ENCODE data around the gene CAMK2G.
A peak's percentile ranks its signal among the peaks of the same experiment; 100 is the strongest.

The CAMK2G gene

GRCh38 chr10:73879296-73880173 lies 5.2 kb upstream of the CAMK2G start:
- peak; percentile 75 to 89 (median 86) for DNase-seq

GRCh38 chr10:73878365-73878764 lies 4.0 kb upstream of the CAMK2G start:
- DNase-seq: no peak

GRCh38 chr10:73877533-73878160 lies 3.3 kb upstream of the CAMK2G start:
- DNase-seq: no peak

GRCh38 chr10:73876971-73877370 lies 2.6 kb upstream of the CAMK2G start:
- no peak for DNase-seq

- DNase-seq: no peak
These were observed 2.2 kb upstream of the CAMK2G start for GRCh38 chr10:73876566-73876965.

- no peak for DNase-seq
These were observed 1.8 kb upstream of the CAMK2G start for GRCh38 chr10:73876157-73876556.

GRCh38 chr10:73875139-73875475 lies 752 bp upstream of the CAMK2G start:
- no peak for DNase-seq

GRCh38 chr10:73873838-73874215 lies 528 bp downstream of the CAMK2G start:
- peak in 1 of 4 experiments; percentile 16 for DNase-seq

GRCh38 chr10:73873142-73873837 lies 1.1 kb downstream of the CAMK2G start:
- DNase-seq: no peak

GRCh38 chr10:73872190-73872710 lies 2.1 kb downstream of the CAMK2G start:
- DNase-seq: no peak

- DNase-seq: no peak
These were observed 2.8 kb downstream of the CAMK2G start for GRCh38 chr10:73871295-73872189.

GRCh38 chr10:73868655-73869195 lies 5.6 kb downstream of the CAMK2G start:
- DNase-seq: no peak

- DNase-seq: no peak
These were observed 6.3 kb downstream of the CAMK2G start for GRCh38 chr10:73867871-73868631.

- DNase-seq: no peak
These were observed 7.1 kb downstream of the CAMK2G start for GRCh38 chr10:73867126-73867807.

GRCh38 chr10:73866621-73867020 lies 7.7 kb downstream of the CAMK2G start:
- no peak for DNase-seq

- peak in 2 of 4 experiments; percentile 42 to 49 for DNase-seq
These were observed 8.6 kb downstream of the CAMK2G start for GRCh38 chr10:73865459-73866442.

GRCh38 chr10:73865107-73865458 lies 9.3 kb downstream of the CAMK2G start:
- no peak for DNase-seq

GRCh38 chr10:73864229-73864628 lies 10.1 kb downstream of the CAMK2G start:
- DNase-seq: no peak

GRCh38 chr10:73863039-73863817 lies 11.1 kb downstream of the CAMK2G start:
- DNase-seq: no peak

Data from activated naive CD4-positive, alpha-beta T cell (primary cell).